GM12878 (cell line): ENCODE measurements around the gene PIK3R5.

Experiments
- RAD21 ChIP-seq: IDR thresholded peaks from 2 replicates; pipeline ENCODE4 v1.6.1; 2011; ENCODE audit warnings: mild to moderate bottlenecking, low read depth, low read length, moderate library complexity; ENCODE audit not compliant: insufficient read depth
- RAD51 ChIP-seq: fragments of 450-650 bp; IDR thresholded peaks from 2 replicates; pipeline ENCODE4 v1.6.1; 2016; ENCODE audit warnings: moderate library complexity, mild to moderate bottlenecking, inconsistent platforms

GRCh38 chr17:8966926-8967325 is 1.4 kb upstream of the PIK3R5 start:
- TF ChIP-seq RAD21, result no peak
- TF ChIP-seq RAD51, result no peak
